Activated T-helper 17 cell treated with anti-CD3 and anti-CD28 coated beads, Interleukin-2, amount 50 U/mL, for 72 hours (primary cell): ENCODE results near the gene SPATA6L. TPM values are rescaled to one million over a fixed set of nuclear protein-coding genes. Genes with fewer than 3 reads are reported as not detected.
A peak's percentile ranks its signal among the peaks of the same experiment; 100 is the strongest.
"Not testable (repeated sequence)": the region's sequence is repeated elsewhere in the genome, so short reads cannot be mapped to it uniquely, and the experiment has no call there.

Source experiments
- ATAC-seq: fragments of 150-1000 bp; cut with Tn5 transposase; replicated peaks from 2 replicates; pipeline ENCODE4 v1.10.0; 2021; ENCODE audit warnings: mild to moderate bottlenecking, moderate library complexity
- H3K27ac Mint-ChIP-seq: one replicate; pipeline ENCODE4 v1.8.0; 2022; ENCODE audit warnings: mixed read lengths
- H3K27me3 Mint-ChIP-seq: one replicate; pipeline ENCODE4 v1.8.0; 2022; ENCODE audit warnings: mixed read lengths
- H3K36me3 Mint-ChIP-seq: one replicate; pipeline ENCODE4 v1.8.0; 2022; ENCODE audit warnings: low read depth, mild to moderate bottlenecking, mixed read lengths
- H3K4me1 Mint-ChIP-seq: one replicate; pipeline ENCODE4 v1.8.0; 2022; ENCODE audit warnings: mixed read lengths
- H3K4me3 Mint-ChIP-seq: one replicate; pipeline ENCODE4 v1.8.0; 2022; ENCODE audit warnings: mild to moderate bottlenecking, mixed read lengths
- H3K9me3 Mint-ChIP-seq: one replicate; pipeline ENCODE4 v1.8.0; 2022; ENCODE audit warnings: mixed read lengths
- total RNA-seq, 2 donors: library from RNA; stranded (reverse); gene quantifications; one replicate each; pipeline ENCODE4 v1.2.3, GENCODE V29; 2022

SPATA6L gene
- total RNA-seq, 2 donors from 2014 or later = 0.84 to 1.6 TPM

GRCh38 chr9:4638968-4639367 is 27.3 kb downstream of the SPATA6L start:
- ATAC-seq = no peak
- Mint-ChIP-seq H3K27me3 (no peaks in the 10 kb centered on the region), H3K4me3 (no peak overlapping the region), H3K36me3 (no peaks in the 10 kb centered on the region), H3K4me1 (no peaks in the 10 kb centered on the region), H3K27ac (no peak overlapping the region), H3K9me3 (no peaks in the 10 kb centered on the region)

GRCh38 chr9:4630836-4631235 is 35.4 kb downstream of the SPATA6L start:
- no peaks in the 10 kb centered on the region for H3K9me3 Mint-ChIP-seq
- H3K27me3 Mint-ChIP-seq = no peaks in the 10 kb centered on the region
- H3K4me1 Mint-ChIP-seq = peaks cover 3% of the 10 kb centered on the region
- H3K36me3 Mint-ChIP-seq = no peaks in the 10 kb centered on the region
- ATAC-seq = no peak
- H3K27ac Mint-ChIP-seq = peak overlapping the region; percentile 10
- H3K4me3 Mint-ChIP-seq = no peak overlapping the region

- H3K27me3 Mint-ChIP-seq = peaks cover 3% of the 10 kb centered on the region
- H3K4me3 Mint-ChIP-seq = no peak overlapping the region
- no peaks in the 10 kb centered on the region for H3K36me3 Mint-ChIP-seq
- H3K4me1 Mint-ChIP-seq = peaks cover 15% of the 10 kb centered on the region
- no peak for ATAC-seq
- H3K9me3 Mint-ChIP-seq = no peaks in the 10 kb centered on the region
- H3K27ac Mint-ChIP-seq = no peak overlapping the region
Measured at GRCh38 chr9:4622016-4622415, 44.3 kb downstream of the SPATA6L start.

- Mint-ChIP-seq H3K4me1 (peaks cover 15% of the 10 kb centered on the region), H3K4me3 (peak overlapping the region; percentile 33), H3K36me3 (no peaks in the 10 kb centered on the region), H3K27ac (peak overlapping the region; percentile 81), H3K9me3 (no peaks in the 10 kb centered on the region), H3K27me3 (peaks cover 3% of the 10 kb centered on the region)
- peak; percentile 84 for ATAC-seq
Measured at GRCh38 chr9:4620881-4621555, 45.3 kb downstream of the SPATA6L start.

GRCh38 chr9:4620057-4620765 is 46.1 kb downstream of the SPATA6L start:
- Mint-ChIP-seq H3K4me3 (peak overlapping the region; percentile 33), H3K27ac (peak overlapping the region; percentile 81), H3K36me3 (no peaks in the 10 kb centered on the region), H3K4me1 (peaks cover 19% of the 10 kb centered on the region), H3K9me3 (no peaks in the 10 kb centered on the region), H3K27me3 (peaks cover 3% of the 10 kb centered on the region)
- peak; percentile 87 for ATAC-seq

GRCh38 chr9:4618700-4619099 is 47.6 kb downstream of the SPATA6L start:
- H3K27ac Mint-ChIP-seq = no peak overlapping the region
- H3K36me3 Mint-ChIP-seq = no peaks in the 10 kb centered on the region
- H3K9me3 Mint-ChIP-seq = no peaks in the 10 kb centered on the region
- no peak overlapping the region for H3K4me3 Mint-ChIP-seq
- peaks cover 3% of the 10 kb centered on the region for H3K27me3 Mint-ChIP-seq
- peaks cover 24% of the 10 kb centered on the region for H3K4me1 Mint-ChIP-seq
- ATAC-seq = no peak

GRCh38 chr9:4617752-4618151 is 48.5 kb downstream of the SPATA6L start:
- peaks cover 3% of the 10 kb centered on the region for H3K27me3 Mint-ChIP-seq

GRCh38 chr9:4615778-4616177 is 50.5 kb downstream of the SPATA6L start:
- peak; percentile 4 for ATAC-seq
- Mint-ChIP-seq H3K4me1 (peaks cover 28% of the 10 kb centered on the region), H3K27me3 (peaks cover 3% of the 10 kb centered on the region), H3K27ac (no peak overlapping the region), H3K36me3 (no peaks in the 10 kb centered on the region), H3K4me3 (no peak overlapping the region), H3K9me3 (peaks cover 3% of the 10 kb centered on the region)

More at GRCh38 chr9:4617752-4618151, 48.5 kb downstream of the SPATA6L start:
- Mint-ChIP-seq H3K4me1 (peaks cover 24% of the 10 kb centered on the region), H3K9me3 (no peaks in the 10 kb centered on the region), H3K4me3 (no peak overlapping the region), H3K36me3 (no peaks in the 10 kb centered on the region), H3K27ac (no peak overlapping the region)
- ATAC-seq = no peak

GRCh38 chr9:4615251-4615650 is 51.0 kb downstream of the SPATA6L start:
- H3K9me3 Mint-ChIP-seq = peaks cover 3% of the 10 kb centered on the region
- no peak overlapping the region for H3K27ac Mint-ChIP-seq
- H3K4me1 Mint-ChIP-seq = peaks cover 23% of the 10 kb centered on the region
- H3K4me3 Mint-ChIP-seq = no peak overlapping the region
- no peak for ATAC-seq
- no peaks in the 10 kb centered on the region for H3K36me3 Mint-ChIP-seq
- H3K27me3 Mint-ChIP-seq = peaks cover 3% of the 10 kb centered on the region

- Mint-ChIP-seq H3K9me3 (peaks cover 3% of the 10 kb centered on the region), H3K27me3 (peaks cover 3% of the 10 kb centered on the region), H3K4me3 (no peak overlapping the region), H3K27ac (no peak overlapping the region), H3K36me3 (no peaks in the 10 kb centered on the region), H3K4me1 (peaks cover 16% of the 10 kb centered on the region)
- no peak for ATAC-seq
Measured at GRCh38 chr9:4614627-4615026, 51.7 kb downstream of the SPATA6L start.

- not testable (repeated sequence) for H3K4me3 Mint-ChIP-seq, H3K9me3 Mint-ChIP-seq, H3K4me1 Mint-ChIP-seq, ATAC-seq, H3K27me3 Mint-ChIP-seq, H3K27ac Mint-ChIP-seq, H3K36me3 Mint-ChIP-seq
Measured at GRCh38 chr9:4606033-4606432, 60.2 kb downstream of the SPATA6L start.

- Mint-ChIP-seq H3K9me3 (no peaks in the 10 kb centered on the region), H3K4me1 (peaks cover 15% of the 10 kb centered on the region), H3K36me3 (no peaks in the 10 kb centered on the region), H3K4me3 (no peak overlapping the region), H3K27ac (no peak overlapping the region), H3K27me3 (no peaks in the 10 kb centered on the region)
- peak; percentile 86 for ATAC-seq
Measured at GRCh38 chr9:4604678-4605095, 61.6 kb downstream of the SPATA6L start.

- Mint-ChIP-seq H3K27ac (no peak overlapping the region), H3K4me1 (peaks cover 15% of the 10 kb centered on the region), H3K27me3 (no peaks in the 10 kb centered on the region), H3K9me3 (no peaks in the 10 kb centered on the region), H3K36me3 (no peaks in the 10 kb centered on the region), H3K4me3 (no peak overlapping the region)
- ATAC-seq = no peak
Measured at GRCh38 chr9:4603830-4604229, 62.5 kb downstream of the SPATA6L start.

- Mint-ChIP-seq H3K27ac (peak overlapping the region; percentile 23), H3K4me3 (peak overlapping the region; percentile 36), H3K9me3 (no peaks in the 10 kb centered on the region), H3K4me1 (peaks cover 23% of the 10 kb centered on the region), H3K36me3 (no peaks in the 10 kb centered on the region), H3K27me3 (no peaks in the 10 kb centered on the region)
- no peak for ATAC-seq
Measured at GRCh38 chr9:4600368-4600767, 65.9 kb downstream of the SPATA6L start.
